GM19468 (cell line): ENCODE results near the gene CMSS1.

Experiments
- ATAC-seq: cut with Tn5 transposase; IDR thresholded peaks from one replicate; pipeline ENCODE4 v1.9.1; 2021; ENCODE audit warnings: mild to moderate bottlenecking, moderate library complexity, moderate number of reproducible peaks; ENCODE audit not compliant: unreplicated experiment; ENCODE audit errors: extremely low read depth

Gene CMSS1

GRCh38 chr3:99954914-99955644, 137.4 kb downstream of the CMSS1 start:
- no peak for ATAC-seq

DNA sequence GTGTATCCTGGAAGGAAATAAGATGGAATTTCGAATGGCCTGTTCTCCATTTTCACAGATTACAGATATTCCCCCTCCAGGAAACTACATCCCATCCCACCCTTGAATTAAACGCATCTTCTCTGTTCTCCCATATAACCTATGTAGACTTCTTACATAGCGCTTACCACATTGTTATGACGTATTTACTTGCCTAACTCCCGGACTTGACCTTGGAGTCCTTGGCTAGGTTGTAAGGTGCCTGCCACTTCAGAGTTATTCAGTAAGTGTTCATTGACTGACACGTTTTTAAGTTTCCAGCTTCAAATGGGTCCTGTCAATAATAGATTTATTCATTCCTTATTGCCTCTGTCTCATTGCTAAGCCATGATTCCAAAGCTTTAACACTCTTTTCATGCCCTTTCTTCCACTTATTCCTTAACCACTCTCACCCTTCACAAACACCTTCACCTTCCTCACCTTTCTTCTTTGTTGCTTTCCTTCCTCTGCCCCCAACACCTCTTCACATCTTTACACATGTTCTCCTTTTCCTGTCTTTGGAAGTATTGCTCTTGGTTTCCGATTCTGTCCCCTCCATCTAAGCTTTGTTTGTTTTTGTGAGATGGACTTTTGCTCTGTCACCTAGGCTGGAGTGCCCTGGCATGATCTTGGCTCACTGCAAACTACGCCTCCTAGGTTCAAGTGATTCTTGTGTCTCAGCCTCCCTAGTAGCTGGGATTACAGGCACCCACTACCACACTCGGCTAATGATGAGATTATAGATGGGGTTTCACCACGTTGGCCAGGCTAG, 138.3 kb downstream of the CMSS1 start:
- no peak for ATAC-seq

DNA sequence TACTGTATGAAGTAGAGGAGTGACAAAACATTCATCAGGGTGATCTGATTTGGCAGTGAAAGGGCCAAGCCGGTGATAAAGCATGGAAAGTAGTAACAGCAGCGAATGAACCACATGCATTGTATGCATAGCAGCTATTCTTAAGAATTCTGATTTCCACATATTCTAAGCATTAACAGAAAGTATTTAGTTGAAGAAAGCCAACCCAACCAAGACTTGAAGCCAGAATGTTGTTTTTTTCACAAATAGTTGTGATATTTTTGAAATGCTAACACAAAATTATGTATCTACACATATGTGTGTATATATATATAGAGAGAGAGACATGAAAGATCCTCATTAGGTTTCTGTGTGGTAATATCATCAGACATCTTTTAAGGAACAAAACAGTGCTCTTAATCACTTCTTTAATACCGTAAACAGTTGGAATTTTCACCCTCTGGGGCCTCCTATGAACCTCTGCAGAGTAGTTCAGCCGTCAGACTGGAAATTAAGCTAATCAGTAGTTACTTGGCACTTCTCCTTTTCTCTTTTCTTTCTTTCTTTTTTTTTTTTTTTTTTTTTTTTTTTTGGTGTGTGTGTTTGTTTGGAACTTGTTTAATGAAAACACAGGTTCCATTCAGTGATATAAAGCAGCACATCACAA, 139.6 kb downstream of the CMSS1 start:
- ATAC-seq, result no peak

GRCh38 chr3:99958222-99958912, 140.7 kb downstream of the CMSS1 start:
- no peak for ATAC-seq

GRCh38 chr3:99960123-99960878, 142.6 kb downstream of the CMSS1 start:
- ATAC-seq, result no peak

GRCh38 chr3:99960941-99961340, 143.3 kb downstream of the CMSS1 start:
- no peak for ATAC-seq

GRCh38 chr3:99961756-99962515, 144.3 kb downstream of the CMSS1 start:
- no peak for ATAC-seq

DNA sequence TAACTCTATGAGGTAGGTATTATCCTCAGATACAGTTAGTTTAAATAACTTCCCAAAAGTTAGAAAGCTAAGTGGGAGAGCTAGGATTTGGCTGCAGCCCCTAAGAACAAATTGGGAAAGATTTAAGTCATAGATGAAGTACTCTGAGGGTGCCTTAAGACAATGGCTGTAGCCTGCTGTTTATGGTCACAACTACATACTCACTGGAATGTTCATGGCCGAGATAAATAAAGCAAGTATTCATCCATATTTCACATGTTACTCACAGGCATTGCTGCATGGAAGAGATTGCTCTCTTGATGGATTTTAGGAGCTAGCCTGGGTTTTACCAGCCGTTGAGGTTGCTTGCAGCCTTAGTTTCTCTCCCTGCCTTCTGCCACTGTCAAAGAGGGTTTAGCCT, 145.0 kb downstream of the CMSS1 start:
- ATAC-seq, result no peak

DNA sequence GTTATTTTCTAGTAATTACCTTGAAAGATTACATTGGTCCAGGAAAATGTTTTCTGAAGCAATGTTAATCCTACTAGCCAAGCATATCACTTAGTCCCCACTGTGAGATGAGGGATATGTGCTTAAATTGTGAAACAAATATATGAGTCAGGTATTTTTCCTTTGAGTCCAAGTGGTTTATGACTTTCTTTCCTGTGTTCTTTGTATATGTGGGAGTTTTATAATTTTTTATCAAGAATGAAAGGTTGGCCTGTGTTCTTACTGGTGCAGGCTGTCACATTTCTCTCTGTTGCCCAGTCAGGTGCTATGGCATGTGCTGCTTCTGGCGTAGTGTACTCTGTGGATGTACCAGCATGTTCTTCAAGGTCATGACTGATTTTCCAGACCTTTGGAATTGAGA, 147.4 kb downstream of the CMSS1 start:
- no peak for ATAC-seq

GRCh38 chr3:99965681-99966408, 148.2 kb downstream of the CMSS1 start:
- ATAC-seq, result no peak

DNA sequence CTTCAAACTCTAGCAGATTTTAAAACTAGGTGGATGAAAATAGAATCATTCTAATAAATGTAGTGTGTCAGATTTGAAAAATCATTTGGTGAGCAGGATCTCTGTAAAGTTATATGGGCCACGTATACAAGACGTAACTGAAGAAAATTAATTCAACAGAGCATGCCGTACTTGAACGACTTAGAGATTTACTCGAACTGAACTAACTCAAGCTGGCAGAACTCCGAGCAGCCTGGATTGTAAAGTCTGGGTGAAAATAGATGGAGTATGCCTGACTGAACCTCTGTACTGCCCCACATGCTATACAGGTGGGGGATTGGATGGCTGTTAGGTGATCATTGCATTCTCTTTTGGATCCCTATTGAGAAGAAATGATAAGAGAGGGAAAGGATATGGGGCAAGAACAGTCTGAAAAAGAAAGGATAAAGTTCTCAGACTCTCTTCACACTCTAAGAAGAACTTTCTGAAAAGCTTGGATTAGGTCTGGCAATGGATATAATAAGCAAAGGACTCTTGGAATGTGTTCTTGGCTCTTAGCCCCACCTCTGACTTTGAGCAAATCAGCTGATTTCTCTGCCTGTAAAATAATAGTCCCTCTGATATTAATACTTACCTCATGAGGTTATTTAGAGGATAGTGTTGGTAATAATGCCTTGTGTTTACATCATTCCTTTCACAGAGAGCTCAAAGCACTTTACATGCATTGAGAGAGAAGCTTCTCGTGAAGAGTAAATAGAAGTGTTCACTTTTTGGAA, 149.2 kb downstream of the CMSS1 start:
- no peak for ATAC-seq

DNA sequence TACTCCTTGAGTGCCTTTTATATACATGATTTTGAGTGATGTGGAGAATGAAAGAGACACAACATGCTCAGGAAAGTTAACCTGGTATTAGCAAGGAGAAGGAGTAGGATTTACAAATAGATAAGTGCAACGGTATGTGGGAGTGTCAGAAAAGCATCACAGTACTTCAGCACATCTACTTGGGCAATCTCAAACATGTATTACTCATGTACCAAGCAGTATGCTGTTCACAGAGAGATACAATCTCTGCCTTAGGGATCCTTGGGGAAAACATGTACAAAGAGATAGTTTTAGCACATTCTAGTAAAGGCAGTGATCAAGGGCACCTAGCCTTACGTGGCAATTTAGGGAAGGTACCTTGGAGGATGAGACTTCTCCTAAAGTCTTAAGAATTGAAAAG, 150.1 kb downstream of the CMSS1 start:
- ATAC-seq, result no peak

DNA sequence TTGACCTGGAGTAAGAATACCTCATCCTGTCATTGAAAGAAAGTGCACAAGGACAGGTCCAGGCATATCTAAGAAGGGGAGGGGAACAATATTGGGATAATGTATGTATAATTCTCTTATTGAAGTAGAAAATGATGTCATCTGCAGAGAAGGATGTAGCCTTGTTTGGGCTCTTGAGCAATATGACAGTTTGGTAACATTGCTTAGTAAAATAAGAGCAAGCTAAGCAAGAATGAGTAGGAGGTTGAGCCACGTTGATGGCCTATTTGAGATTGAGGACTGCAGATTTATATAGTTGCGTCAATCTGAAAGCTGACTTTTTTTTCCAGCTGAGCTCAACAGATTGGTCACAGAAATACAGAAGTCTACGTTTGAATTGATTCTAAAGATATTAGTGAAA, 151.5 kb downstream of the CMSS1 start:
- no peak for ATAC-seq

GRCh38 chr3:99970198-99970597, 152.5 kb downstream of the CMSS1 start:
- ATAC-seq, result peak; percentile 79

- ATAC-seq, result no peak
Measured at GRCh38 chr3:99971761-99972160, 154.1 kb downstream of the CMSS1 start.

GRCh38 chr3:99972380-99973104, 154.9 kb downstream of the CMSS1 start:
- no peak for ATAC-seq

DNA sequence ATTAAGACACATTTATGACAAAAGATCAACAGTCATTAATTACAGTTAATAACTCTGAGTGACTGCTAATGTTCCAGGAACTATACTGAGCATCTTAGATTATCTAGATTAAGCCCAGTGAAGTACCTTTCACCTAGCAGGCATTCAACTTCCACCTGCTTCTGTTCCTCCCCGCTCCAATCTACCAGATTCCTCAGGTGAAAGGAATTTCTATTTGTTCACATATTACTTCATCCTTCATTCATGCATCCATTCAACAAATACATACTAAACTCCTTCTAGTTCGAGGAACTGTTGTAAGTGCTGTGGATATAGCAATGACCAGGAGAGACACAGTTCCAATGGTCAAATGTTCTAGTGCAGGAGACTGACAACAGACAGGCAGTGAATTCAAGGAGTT, 157.3 kb downstream of the CMSS1 start:
- ATAC-seq, result no peak
